ENCODE measurements around the gene KCTD15. TPM values are rescaled to one million over a fixed set of nuclear protein-coding genes. Genes with fewer than 3 reads are reported as not detected.
"Not testable (repeated sequence)": the region's sequence is repeated elsewhere in the genome, so short reads cannot be mapped to it uniquely, and the experiment has no call there.

KCTD15 gene
- total and polyA plus RNA-seq, 8 donors = 21.8 to 78.1 (median 57.2) TPM

DNA sequence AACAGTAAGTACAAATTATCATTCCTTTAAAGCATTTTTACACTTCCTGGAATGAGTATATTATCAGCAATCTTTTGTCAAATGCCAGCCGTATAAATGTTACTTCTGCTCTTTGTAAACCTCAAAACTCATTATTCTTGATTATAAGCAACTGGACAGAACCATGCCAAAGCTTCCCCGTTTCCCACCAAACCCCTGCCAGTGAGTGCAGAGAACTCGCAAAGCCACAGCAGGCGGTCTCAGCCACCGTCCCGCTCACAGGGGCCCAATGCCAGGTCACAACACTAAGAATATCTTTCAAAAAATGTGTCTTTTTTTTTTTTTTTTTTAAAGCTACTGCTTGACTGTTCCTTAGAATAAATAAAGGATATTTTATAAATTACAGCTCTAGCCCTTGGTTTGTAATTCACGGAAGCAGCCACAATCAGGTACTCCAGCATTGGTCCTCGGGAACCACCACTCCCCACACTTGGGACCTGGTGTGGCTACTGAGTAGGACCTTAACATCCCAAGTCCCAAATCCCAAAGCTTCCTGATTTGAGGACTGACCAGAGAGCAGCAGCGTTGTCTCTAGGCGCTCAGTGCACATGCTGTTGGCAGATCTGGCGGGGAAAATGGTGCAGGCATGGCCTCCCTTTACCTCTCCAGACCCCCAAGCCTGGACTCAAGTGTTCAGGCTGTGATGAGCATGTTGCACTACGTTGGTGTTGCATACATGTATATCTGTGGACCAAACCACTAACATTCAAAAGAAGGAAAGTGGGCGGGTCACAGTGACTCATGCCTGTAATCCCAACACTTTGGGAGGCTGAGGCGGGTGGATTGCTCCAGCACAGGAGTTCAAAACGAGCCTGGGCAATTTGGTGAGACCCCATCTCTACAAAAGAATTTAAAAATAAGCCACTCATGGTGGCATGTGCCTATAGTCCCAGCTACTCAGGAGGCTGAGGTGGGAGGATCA lies 19.0 kb downstream of the KCTD15 start:
- TF ChIP-seq, protein P1, sequence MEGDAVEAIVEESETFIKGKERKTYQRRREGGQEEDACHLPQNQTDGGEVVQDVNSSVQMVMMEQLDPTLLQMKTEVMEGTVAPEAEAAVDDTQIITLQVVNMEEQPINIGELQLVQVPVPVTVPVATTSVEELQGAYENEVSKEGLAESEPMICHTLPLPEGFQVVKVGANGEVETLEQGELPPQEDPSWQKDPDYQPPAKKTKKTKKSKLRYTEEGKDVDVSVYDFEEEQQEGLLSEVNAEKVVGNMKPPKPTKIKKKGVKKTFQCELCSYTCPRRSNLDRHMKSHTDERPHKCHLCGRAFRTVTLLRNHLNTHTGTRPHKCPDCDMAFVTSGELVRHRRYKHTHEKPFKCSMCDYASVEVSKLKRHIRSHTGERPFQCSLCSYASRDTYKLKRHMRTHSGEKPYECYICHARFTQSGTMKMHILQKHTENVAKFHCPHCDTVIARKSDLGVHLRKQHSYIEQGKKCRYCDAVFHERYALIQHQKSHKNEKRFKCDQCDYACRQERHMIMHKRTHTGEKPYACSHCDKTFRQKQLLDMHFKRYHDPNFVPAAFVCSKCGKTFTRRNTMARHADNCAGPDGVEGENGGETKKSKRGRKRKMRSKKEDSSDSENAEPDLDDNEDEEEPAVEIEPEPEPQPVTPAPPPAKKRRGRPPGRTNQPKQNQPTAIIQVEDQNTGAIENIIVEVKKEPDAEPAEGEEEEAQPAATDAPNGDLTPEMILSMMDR (IDR thresholded peaks at IDR 0.05) = no peak
- DNase-seq (peak in 2 of 4 donors; percentile 12 to 42), ATAC-seq (no peak)
- intact Hi-C loops (cut with DNase I) = no loop called here
- peaks cover 12 to 59% of the 10 kb centered on the region in 2 donors for H3K4me1 ChIP-seq
- no peak overlapping the region for H3K4me3 ChIP-seq
- no peaks in the 10 kb centered on the region for H3K27me3 ChIP-seq
- no peak overlapping the region for H3K27ac ChIP-seq
- no peaks in the 10 kb centered on the region for H3K9me3 ChIP-seq
- H3K36me3 ChIP-seq = peaks cover 0 to 27% of the 10 kb centered on the region in 2 donors

DNA sequence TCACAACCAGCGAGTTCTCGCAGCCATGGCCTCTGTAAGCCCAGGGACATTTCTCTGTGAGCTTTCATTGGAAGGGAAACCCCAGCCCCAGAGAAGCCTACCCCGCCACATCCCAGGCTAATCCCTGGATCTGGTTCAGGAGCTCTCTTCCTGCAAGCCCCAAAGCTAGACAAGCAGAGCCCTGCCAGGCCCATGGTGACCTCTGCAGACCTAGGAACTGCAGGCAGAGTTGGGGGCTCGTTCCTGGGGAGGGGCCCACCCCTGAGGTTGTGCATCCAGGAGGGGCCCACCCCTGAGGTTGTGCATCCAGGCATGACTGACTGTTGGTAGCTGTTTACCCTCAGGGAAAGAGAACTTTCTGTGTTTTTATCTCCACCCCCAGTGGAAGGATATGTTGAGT lies 21.7 kb downstream of the KCTD15 start:
- Histone ChIP-seq H3K9me3 (no peaks in the 10 kb centered on the region), H3K4me1 (peaks cover 12 to 71% of the 10 kb centered on the region in 2 donors), H3K4me3 (no peak overlapping the region), H3K27ac (no peak overlapping the region), H3K27me3 (no peaks in the 10 kb centered on the region), H3K36me3 (no peaks in the 10 kb centered on the region)
- TF ChIP-seq, protein P1 (IDR thresholded peaks at IDR 0.05) = no peak
- DNase-seq = no peak
- intact Hi-C loops (cut with DNase I) = no loop called here
- ATAC-seq = no peak

DNA sequence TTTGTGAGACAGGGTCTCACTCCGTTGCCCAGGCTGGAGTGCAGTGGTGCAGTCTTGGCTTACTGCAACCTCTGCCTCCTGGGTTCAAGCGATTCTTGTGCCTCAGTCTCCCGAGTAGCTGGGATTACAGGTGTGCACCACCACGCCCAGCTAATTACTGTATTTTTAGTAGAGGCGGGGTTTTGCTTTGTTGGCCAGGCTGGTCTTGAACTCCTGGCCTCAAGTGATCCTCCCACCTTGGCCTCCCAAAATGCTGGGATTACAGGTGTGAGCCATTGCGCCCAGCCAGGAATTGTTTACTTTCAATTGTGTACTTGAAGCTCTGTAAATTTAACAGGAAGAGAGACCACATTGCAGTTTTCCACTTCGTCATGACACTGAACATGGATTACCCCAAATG lies 22.4 kb downstream of the KCTD15 start:
- H3K27ac ChIP-seq = peak overlapping the region; percentile 77 to 85

DNA sequence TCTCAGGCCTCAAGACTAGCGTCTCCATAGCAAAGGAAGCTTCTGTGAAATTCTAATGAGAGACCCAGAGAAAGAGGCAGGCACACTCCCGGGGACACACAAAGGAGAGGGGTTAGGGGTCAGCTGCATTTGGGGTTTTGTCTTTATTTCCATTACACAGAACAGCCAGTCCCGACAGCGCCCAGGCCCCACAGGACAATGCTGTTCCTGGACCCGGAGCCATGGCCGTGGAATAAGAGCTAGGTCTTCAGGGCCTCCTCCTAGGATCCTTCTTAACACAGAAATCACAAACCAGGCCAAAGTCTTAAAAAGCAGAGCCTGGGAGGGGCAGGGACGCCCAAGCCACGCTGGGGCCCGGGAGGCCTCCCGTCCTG lies 22.8 kb downstream of the KCTD15 start:
- intact Hi-C loops (cut with DNase I) = no loop called here
- Histone ChIP-seq H3K4me1 (peaks cover 12 to 68% of the 10 kb centered on the region in 2 donors), H3K4me3 (peak overlapping the region; percentile 32 to 36), H3K36me3 (no peaks in the 10 kb centered on the region), H3K9me3 (no peaks in the 10 kb centered on the region), H3K27ac (peak overlapping the region; percentile 77 to 85), H3K27me3 (no peaks in the 10 kb centered on the region)
- ATAC-seq (no peak), DNase-seq (no peak)
- TF ChIP-seq, protein P1 (IDR thresholded peaks at IDR 0.05) = no peak

More for the DNA sequence above, 22.4 kb downstream of the KCTD15 start:
- H3K4me3 ChIP-seq; ATAC-seq; H3K36me3 ChIP-seq; intact Hi-C loops (cut with DNase I); H3K9me3 ChIP-seq; DNase-seq; H3K27me3 ChIP-seq: not testable (repeated sequence)
- H3K4me1 ChIP-seq = peaks cover 12 to 71% of the 10 kb centered on the region in 2 donors

DNA sequence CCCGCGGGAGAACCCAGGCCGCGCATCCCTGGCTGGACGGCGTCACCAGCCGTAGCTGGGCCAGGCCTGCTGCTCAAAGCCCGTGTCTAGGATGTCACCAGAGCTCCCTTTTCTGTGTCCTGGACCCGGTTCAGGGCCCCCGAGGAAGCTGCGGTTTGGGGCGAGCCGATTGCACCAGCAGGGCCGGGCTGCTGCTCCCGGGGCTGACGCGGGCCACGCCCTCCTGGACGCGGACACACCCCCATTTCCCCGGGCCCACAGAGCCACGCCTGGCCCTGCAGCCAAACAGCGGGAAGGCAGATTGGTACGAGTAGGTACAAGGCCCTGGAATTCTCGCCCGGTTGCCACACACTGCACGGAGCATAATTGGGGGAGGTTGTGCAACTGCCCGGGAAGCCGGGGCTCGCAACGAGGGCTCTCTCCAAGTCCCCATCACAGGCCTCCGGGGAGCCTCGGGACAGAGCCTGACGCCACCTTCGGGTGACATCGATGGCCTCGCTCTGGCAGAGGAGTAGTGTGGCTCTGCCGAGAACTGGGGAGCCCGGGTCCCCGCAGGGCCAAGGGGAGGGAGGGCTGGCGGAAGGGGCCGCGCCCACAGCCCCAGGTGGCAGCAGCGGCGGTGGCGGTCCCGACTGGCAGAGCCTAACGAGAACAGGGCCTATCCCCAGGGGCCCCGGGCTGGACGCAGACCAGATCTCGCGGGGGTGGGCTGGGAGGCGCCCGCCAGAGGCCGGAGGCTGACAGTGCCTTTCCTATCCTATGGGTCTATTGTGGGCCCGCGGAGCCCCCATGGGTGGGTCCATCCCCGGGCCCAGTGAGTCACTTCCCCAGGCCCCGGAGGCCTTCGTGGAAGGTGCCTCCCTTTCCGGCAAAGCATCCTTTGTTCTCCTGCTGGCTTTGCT lies 23.5 kb downstream of the KCTD15 start:
- Histone ChIP-seq H3K4me3 (peak overlapping the region; percentile 32 to 36), H3K27ac (peak overlapping the region; percentile 77 to 85), H3K9me3 (no peaks in the 10 kb centered on the region), H3K27me3 (no peaks in the 10 kb centered on the region), H3K36me3 (no peaks in the 10 kb centered on the region), H3K4me1 (peaks cover 12 to 62% of the 10 kb centered on the region in 2 donors)
- ATAC-seq = peak; percentile 96
- peak; percentile 59 to 98 (median 86) for DNase-seq
- intact Hi-C loops (cut with DNase I) = no loop called here
- TF ChIP-seq, protein P1 (IDR thresholded peaks at IDR 0.05) = peak in 1 of 2 donors; percentile 13

Measured in left lung (tissue), 10 donors.